Measurements from ENCODE around the gene RASGRP4.

RASGRP4 gene

GRCh38 chr19:38387550-38388348 lies 38.3 kb downstream of the RASGRP4 start, which contains the start of gene GGN:
GGN (minus strand) TSS chr19:38388034; CDS start chr19:38387261, 773 bp downstream.
- DNase-seq, result peak; percentile 74

- DNase-seq, result no peak
Measured at GRCh38 chr19:38386971-38387549, 39.0 kb downstream of the RASGRP4 start.

GRCh38 chr19:38386300-38386970 lies 39.6 kb downstream of the RASGRP4 start:
- DNase-seq, result no peak

- DNase-seq, result no peak
Measured at GRCh38 chr19:38385804-38386257, 40.2 kb downstream of the RASGRP4 start.

GRCh38 chr19:38385057-38385803 lies 40.8 kb downstream of the RASGRP4 start:
- DNase-seq, result no peak

- no peak for DNase-seq
Measured at GRCh38 chr19:38384209-38385027, 41.6 kb downstream of the RASGRP4 start.

- DNase-seq, result no peak
Measured at GRCh38 chr19:38383743-38384142, 42.3 kb downstream of the RASGRP4 start.

DNA sequence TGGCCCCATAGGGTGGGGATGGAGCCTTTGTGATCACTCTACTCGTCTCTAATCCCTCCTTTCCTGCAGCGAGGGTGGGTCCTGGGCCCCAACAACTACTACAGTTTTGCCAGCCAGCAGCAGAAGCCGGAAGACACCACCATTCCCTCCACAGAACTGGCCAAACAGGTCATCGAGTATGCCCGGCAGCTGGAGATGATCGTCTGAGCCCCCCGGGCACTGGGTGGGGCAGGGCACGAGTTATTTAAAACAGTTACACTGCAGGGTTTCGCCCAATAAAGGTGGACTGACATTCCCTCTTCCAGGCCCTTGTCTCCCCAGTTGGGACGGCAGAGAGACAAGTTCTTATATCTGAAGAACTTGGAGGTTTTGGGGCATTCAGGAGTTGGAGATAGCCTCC lies 42.8 kb downstream of the RASGRP4 start:
- no peak for DNase-seq

GRCh38 chr19:38381138-38381537 lies 44.9 kb downstream of the RASGRP4 start:
- no peak for DNase-seq

DNA sequence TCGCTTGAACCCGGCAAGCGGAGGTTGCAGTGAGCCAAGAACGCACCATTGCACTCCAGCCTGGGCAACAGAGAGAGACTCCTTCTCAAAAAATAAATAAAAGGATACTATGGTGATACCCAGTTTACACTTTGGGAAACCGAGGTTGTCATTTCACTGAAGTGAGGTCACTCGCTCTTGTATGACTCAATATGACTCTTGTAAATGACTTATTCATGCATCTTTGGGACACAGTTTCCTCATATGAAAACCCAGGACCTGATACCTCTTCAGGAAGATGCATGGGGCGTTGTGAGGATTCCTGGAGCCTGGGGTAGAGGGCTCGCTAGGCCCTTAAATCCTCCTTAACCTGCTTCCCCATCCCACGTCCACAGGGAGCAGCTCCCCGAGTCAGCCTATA lies 47.2 kb downstream of the RASGRP4 start:
- no peak for DNase-seq

DNA sequence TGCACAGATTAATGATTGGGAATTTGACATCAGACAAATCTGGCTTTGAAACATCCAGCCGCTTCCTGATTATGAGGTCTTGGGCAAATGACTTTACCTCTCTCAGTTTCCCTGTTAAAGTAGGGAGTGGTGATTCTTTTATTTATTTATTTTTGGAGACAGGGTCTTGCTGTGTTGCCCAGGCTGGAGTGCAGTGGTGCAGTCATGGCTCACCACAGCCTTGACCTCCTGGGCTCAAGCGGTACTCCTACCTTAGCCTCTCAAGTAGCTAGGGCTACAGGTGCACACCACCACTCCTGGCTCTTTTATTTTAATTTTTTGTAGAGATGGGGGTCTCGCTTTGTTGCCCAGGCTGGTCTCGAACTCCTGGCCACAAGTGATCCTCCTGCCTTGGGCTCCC lies 49.0 kb downstream of the RASGRP4 start:
- DNase-seq, result no peak

- no peak for DNase-seq
Measured at GRCh38 chr19:38376576-38376975, 49.4 kb downstream of the RASGRP4 start.

- no peak for DNase-seq
Measured at GRCh38 chr19:38375748-38376147, 50.3 kb downstream of the RASGRP4 start.

DNA sequence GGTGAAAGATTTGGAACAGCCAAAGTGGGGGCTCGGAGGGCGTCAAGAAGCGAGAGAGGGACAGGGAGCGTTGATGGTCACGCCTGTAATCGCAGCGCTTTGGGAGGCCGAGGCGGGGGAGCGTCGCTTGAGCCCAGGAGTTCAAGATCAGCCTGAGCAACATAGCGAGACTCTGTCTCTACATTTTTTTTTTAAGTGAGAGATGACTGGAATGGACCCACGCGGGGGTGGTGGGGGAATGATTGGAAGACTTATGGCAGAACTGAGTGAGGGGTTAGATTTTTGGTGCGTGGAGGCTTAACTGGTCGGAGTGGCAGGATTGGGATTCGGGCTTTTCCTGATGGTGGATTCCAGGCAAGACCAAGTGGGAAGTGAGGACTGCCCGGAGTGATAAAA lies 50.9 kb downstream of the RASGRP4 start:
- no peak for DNase-seq

DNA sequence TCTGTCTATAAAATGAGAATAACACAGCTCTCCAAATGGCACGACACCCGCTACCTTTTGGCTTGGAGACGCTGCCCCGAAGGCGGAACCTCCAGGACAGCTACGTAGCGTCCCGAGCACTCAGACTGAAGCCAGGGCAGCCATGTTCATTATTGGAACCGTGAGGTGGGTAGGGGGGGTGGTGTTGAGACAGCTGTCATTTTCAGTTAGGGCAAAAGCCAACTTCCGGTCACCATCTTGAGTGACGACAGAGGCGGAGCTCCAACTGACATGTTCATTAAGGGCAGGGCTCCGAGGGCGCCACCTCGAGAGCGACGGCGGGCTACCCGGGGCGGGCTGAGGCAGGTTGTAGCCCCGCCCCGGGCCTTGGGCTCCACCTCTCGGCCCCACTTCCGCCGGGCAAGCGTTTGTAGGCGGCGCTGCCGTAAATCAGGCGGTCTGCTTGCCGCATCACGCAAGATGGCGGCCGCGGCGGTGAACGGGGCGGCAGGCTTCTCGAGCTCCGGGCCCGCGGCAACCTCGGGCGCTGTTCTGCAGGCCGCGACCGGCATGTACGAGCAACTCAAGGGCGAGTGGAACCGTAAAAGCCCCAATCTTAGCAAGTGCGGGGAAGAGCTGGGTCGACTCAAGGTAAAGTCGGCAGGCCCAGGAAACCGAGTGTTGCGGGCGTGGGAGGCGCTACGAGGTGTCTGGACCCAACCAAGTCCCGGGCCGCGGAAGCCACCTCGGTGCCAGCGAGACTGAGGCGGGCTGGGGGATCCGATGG lies 51.5 kb downstream of the RASGRP4 start, which contains the start of gene PSMD8:
TSS of gene PSMD8 (plus strand) at position 240 of the 766 bp plus-strand sequence. CDS start at position 271, 31 bp downstream.
- peak; percentile 98 for DNase-seq

DNA sequence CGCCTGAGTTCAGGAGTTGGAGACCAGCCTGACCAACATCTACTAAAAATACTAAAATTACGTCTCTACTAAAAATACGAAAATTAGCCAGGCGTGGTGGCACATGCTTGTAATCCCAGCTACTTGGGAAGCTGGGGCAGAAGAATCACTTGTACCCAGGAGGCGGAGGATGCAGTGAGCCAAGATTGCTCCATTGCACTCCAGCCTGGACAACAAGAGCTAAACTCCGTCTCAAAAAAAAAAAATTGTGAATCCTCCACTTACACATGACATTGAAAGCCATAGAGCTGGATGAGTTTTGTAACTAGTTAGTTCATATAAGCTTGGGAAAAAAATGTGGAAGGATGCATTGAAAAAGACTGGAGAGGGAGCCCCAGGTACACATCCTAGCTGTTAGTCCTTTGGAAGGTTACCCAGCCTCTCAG lies 52.1 kb downstream of the RASGRP4 start:
- no peak for DNase-seq

DNA sequence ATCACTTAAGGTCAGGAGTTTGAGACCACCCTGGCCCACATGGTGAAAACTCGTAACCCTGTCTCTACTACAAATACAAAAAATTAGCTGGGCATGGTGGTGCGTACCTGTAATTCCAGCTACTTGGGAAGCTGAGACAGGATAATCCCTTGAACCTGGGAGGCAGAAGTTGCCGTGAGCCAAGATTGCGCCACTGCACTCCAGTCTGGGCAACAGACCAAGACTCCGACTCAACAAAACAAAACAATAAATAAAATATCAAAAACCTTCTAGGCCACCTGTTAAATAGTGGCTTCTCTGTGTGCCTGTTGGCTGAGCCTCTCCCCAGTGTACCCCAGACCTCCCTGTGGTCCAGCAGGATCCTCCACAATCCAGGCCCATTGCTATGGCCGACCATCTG lies 54.9 kb downstream of the RASGRP4 start:
- no peak for DNase-seq

GRCh38 chr19:38370299-38370698 lies 55.7 kb downstream of the RASGRP4 start:
- no peak for DNase-seq

- DNase-seq, result no peak
Measured at GRCh38 chr19:38369584-38369983, 56.4 kb downstream of the RASGRP4 start.

GRCh38 chr19:38367041-38367440 lies 59.0 kb downstream of the RASGRP4 start:
- no peak for DNase-seq

Measured in stimulated activated naive CD4-positive, alpha-beta T cell treated with Interleukin-2 at 50 U/mL for 16 hours (primary cell).